DMS153 (cell line): ENCODE data around the gene CD68.

ENCODE experiments used
- DNase-seq: peaks from one replicate; lab custom pipeline; 2025; lab: John Stamatoyannopoulos, UW

The CD68 gene, protein sequence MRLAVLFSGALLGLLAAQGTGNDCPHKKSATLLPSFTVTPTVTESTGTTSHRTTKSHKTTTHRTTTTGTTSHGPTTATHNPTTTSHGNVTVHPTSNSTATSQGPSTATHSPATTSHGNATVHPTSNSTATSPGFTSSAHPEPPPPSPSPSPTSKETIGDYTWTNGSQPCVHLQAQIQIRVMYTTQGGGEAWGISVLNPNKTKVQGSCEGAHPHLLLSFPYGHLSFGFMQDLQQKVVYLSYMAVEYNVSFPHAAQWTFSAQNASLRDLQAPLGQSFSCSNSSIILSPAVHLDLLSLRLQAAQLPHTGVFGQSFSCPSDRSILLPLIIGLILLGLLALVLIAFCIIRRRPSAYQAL

DNA sequence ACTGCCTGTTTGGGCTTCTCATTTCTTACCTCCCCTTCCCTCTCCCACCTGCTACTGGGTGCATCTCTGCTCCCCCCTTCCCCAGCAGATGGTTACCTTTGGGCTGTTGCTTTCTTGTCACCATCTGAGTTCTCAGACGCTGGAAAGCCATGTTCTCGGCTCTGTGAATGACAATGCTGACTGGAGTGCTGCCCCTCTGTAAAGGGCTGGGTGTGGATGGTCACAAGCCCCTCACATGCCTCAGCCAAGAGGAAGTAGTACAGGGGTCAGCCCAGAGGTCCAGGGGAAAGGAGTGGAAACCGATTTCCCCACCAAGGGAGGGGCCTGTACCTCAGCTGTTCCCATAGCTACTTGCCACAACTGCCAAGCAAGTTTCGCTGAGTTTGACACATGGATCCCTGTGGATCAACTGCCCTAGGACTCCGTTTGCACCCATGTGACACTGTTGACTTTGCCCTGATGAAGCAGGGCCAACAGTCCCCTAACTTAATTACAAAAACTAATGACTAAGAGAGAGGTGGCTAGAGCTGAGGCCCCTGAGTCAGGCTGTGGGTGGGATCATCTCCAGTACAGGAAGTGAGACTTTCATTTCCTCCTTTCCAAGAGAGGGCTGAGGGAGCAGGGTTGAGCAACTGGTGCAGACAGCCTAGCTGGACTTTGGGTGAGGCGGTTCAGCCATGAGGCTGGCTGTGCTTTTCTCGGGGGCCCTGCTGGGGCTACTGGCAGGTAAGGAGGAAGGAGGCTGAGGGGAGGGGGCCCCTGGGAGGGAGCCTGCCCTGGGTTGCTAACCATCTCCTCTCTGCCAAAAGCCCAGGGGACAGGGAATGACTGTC lies at the start of gene CD68:
TSS of gene CD68 (plus strand) at position 638 of the 833 bp plus-strand sequence. CDS start at position 678, 40 bp downstream.
- no peak for DNase-seq

DNA sequence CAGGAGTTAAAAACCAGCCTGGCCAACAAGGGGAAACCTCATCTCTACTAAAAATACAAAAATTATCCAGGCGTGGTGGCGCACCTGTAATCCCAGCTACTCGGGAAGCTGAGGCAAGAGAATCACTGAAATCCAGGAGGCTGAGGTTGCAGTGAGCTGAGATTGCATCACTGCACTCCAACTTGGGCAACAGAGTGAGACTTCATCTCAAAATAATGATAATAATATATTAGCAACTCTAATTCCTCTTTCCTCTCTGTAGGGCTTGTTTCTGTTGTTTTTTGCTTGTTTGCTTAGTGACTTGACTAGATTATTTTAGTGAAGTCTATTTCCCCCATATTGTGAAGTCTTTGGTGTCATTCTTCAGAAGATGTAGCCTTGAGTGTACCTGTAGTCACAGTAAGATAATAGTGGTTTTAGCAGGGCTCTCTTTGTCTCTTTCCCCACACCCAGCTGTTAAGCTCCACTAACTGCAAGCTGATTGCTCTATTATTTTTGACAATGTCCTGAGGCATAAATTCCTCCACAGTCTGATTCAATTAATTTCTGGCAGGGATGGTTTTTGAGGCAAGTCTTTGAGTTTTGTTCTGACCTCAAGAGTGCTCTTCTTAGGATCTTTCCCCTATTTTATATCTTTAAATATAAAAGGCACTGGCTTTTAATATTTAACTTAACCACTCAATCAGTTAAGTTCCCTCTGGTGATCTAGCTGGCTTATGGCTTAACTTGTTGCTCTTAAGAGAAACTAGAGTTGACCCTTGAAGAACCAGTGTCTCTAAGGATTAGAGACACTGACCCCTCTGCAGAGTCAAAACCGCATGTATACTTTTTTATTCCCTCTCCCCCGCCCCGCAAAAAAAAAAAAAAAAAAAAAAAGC lies 49.2 kb upstream of the CD68 start:
- no peak for DNase-seq

DNA sequence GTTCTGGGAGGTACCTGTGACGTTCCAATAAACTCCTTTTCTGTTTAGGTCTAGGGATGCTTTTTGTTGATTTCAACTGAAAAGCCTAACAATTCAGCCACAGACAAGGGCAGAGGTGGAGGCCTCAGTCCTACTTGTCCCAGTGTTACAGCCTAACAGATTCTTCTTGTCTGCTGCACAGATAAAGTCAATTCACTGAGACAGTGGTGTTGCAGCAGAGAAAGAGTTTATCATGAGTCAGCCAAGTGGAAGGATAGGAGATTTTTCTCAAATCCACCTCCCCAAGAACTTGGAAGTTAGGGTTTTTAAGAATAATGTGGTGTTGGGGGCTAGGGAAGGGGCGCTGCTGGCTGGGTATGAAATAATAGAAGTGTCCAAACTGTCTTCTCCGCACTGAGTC lies 41.4 kb upstream of the CD68 start:
- no peak for DNase-seq

GRCh38 chr17:7538891-7539545 lies 40.4 kb upstream of the CD68 start:
- no peak for DNase-seq

DNA sequence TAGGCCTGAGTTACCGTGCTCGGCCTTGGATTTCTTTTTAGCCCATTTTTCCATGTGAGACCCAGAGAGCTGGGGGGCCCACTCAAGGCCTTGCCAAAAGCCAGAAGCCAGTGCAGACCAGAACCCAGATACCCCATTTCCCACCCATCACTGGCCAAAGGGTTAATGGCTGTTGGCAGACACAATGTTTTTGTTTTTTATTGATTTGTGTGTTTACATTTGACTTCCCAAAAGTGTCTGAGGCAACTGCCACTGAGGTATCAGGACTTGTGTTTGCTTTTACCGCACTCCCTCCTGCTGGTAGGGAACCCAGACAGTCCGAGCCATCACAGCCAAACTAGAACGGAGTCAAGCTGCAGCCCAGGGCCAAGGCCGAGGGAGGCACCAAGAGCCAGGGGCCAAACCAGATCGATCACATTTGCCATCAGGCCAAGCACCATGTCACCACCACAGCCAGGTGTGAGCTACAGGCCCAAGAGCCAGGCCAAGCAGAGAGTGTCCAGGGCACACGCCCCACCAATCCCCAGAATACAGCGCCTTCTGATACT lies 38.3 kb upstream of the CD68 start:
- no peak for DNase-seq

DNA sequence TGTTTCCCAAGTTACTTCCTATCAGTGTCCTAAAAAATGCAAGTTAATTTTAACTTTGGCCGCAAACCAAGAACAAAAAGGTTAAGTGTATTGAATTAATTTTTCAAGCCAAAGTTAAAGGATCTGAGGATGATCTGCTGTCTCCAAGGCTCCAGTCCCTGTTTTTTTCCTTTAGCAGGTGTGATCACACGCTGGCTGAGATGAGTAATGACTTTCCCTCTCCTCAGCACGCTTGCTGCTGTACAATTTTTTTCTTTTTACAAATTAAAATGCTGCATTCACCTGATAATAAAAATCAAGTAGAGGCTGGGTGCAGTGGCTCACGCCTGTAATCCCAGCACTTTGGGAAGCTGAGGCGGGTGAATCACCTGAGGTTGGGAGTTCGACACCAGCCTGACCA lies 34.5 kb upstream of the CD68 start:
- no peak for DNase-seq

DNA sequence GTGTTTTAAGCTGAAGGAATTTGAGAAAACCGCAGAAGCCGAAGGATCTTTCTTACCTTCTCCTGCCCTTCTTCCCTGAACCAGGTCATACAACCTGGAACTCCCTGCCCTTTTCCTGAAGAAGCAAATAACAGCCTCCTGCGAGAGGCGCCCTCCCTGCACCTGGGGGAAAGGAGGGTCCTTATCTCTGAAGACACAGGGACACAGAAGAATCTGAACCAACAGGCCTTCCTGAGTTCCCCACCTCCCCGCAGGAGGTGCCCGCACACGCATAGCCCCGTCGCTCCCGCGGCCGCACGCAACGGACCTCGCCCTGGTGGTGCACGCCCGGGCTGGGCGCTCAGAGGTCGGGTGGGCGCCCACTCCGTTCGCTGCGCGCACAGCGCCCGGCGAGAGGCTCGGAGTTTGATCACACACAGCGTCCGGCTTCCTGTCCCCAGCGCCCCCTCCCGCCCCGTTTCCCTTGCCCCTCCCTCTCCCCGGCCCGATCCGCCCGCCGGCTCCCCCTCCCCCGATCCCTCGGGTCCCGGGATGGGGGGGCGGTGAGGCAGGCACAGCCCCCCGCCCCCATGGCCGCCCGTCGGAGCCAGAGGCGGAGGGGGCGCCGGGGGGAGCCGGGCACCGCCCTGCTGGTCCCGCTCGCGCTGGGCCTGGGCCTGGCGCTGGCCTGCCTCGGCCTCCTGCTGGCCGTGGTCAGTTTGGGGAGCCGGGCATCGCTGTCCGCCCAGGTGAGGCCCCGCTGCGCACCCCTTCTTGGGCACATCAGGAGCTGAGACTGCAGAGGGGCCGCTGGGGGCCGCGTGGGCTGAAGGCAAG lies 30.6 kb upstream of the CD68 start, which contains the start of gene TNFSF12:
TSS of gene TNFSF12 (plus strand) at position 474 of the 816 bp plus-strand sequence. CDS start at position 570, 96 bp downstream.
- DNase-seq: no peak

DNA sequence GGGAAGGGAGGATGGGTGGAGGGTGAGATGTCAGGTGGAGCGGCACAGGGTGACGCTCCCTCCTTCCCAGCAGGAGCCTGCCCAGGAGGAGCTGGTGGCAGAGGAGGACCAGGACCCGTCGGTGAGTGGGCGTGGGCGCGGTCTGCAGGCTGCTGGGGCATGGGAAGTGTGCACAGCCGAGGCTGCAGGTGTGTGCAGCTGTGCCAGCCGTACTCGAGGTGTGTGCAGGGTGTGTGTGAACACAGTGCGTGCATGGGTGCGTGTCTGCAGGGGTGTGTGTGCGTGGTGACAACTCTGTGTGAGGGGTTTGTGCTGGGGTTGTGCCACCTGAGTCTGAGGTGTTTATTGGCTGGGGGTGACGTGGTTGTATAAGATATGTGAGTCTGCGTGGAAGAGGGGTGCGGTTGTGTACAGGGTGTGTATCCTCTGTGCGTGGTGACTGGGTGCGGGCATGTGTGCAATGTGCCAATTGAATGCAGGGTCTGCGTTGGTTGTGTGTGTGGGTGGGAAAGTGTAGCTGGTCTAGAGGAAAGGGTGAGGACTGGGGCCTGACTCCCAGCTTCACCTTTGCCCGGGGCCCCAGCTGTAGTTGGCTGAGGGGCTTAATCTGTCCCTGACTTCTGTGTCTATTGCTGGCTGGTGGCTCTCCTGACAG lies 29.9 kb upstream of the CD68 start:
- no peak for DNase-seq

DNA sequence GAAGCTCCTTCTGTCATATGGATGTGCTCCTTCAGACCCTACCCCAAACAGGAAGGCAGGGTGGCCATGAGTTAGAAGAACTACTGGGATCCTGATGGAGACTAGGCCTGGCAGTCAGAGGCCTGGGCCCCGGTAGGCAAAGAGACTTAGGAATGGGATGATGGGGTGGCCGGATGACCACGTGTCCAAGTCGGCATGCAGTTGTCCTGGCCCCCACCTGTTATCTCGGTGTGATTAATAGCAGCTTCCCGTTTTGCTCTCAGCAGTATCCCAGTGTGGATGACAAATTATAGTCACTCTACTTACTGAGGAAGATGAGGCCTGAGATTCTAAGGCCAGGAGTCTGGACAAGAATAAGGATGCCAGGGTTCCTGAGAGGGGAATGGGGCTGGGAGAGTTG lies 29.1 kb upstream of the CD68 start:
- no peak for DNase-seq

DNA sequence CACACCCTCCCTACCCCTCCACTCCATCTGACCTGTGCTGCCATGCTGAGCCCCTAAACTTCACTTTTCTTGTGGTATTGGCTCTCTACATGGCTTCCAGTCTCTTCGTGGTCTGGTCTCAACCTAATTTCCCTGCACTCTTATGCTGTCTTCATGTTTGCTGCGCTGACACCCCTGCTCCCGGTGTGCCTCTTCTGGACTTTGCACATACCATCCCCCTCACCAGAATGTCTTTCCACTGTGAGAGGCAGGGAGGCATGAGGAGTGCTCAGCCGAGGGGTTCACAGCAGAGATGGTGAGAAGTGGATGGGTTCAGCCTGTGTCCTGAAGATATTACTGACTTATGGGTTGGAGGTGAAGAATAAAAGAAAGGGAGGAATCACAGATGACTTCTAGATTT lies 28.0 kb upstream of the CD68 start:
- no peak for DNase-seq

GRCh38 chr17:7552621-7553051 lies 26.8 kb upstream of the CD68 start:
- DNase-seq: no peak

DNA sequence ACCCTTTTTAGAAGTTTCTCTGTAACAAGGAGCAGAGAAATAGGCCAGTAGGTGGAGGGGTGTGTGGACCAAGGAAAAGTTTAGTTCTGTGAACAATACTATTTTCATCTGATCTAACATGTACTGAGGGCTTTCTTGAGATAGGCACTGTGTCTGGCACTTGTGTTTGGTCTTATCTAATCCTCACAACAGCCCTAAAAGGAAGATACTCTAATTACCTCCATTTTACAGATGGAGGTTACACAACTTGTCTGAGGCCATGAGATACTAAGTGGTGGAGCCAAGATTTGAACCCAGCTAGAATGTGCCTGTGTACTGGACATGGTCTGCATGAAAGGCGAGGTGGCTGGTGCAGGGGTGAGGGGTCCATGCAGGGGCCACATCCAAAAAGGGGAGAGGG lies 26.1 kb upstream of the CD68 start:
- DNase-seq: no peak

DNA sequence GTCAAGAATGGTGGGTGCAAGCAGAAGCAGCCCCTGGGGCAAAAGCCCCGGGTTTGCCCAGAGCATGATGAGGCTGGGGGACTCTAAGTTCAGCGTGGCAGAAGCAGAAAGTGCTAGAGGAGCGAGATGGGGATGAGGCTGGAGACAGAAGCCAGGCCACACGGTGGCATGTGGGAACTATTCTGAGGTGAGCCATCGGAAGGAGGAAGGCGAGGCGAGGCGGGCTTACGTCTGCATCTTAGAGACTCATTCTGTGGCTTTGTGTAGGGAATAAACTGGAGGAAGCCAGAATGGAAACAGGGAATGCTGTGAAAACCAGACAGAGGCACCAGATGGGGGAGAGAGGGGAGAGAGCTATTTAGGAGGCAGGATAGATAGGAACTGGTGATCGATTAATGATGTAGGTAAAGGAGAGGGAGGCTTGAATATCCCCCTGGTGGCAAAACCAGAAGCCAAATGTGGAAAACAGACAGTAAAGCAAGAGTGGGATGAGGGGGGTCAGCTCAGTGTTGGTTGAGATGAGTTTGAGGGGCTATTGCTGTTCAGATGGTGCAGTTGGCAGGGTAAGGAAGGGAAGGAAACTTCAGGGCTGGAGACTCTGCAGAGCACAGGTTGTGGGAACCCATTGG lies 24.0 kb upstream of the CD68 start:
- DNase-seq: no peak

- no peak for DNase-seq
Measured at GRCh38 chr17:7556627-7557026, 22.8 kb upstream of the CD68 start.

- no peak for DNase-seq
Measured at GRCh38 chr17:7557147-7557764, 22.2 kb upstream of the CD68 start.

DNA sequence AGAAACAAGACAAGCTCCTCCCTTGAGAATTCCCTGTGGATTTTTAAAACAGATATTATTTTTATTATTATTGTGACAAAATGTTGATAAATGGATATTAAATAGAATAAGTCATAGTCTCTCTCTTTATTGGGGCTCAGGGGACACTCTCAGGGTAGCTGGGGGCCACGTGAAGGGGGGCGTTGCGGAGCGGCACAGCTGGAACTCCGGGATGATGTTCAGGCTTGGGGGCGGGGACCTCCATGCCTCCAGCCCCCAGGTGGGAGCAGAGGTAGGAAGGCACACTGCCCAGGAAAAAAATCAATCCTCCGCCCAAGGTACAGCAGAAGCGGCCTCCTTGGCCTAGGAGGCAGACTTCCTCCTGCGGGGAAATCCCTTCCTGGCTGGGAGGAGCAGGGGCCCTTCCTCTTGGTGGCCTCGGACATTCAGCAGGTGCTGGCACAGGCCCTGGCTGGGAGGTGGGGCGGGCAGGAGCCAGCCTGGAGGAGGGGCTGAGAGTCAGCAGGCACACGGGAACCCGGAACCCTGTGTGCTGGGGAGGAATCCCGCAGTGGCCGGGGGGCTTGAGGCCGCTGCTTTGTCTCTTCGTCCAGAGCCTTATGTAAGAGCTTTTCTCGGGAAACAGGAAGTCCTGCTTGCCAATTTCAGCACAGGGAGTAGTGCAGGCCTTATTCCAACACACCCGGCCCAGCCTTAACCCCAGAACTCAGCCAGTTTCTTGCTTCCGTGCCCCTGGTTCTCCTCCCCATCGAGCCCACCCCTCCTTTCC lies 21.5 kb upstream of the CD68 start:
- peak; percentile 64 for DNase-seq

GRCh38 chr17:7558544-7559319 lies 20.7 kb upstream of the CD68 start, which contains the start of gene TNFSF13:
TNFSF13 (plus strand) TSS chr17:7558750; CDS start chr17:7559040, 290 bp downstream.
- no peak for DNase-seq
